ENCODE data around the gene AFAP1. TPM values are rescaled to one million over a fixed set of nuclear protein-coding genes. Genes with fewer than 3 reads are reported as not detected.

AFAP1 gene
- total and polyA plus RNA-seq, 2 donors (not counting 1 experiment from before 2014, with no cell fraction given) = 0.03 to 0.44 TPM

GRCh38 chr4:7872264-7872771, 67.3 kb downstream of the AFAP1 start:
- ATAC-seq (ENCODE audit: low read depth) = no peak
- H3K9me3 Mint-ChIP-seq (ENCODE audit: insufficient read depth) = no peaks in the 10 kb centered on the region
- Histone ChIP-seq H3K4me1 (ENCODE audit: control insufficient read depth in 2 of 2, insufficient read depth in 2 of 2, low read length in 2 of 2) (no peaks in the 10 kb centered on the region), H4K20me1 (ENCODE audit: control insufficient read depth, insufficient read depth, low read length, poor library complexity, severe bottlenecking) (no peaks in the 10 kb centered on the region), H3K4me2 (replicated peaks; ENCODE audit: low read depth, low read length, poor library complexity, severe bottlenecking) (no peak overlapping the region), H2AFZ (ENCODE audit: insufficient read depth, low read depth, low read length, poor library complexity, severe bottlenecking) (no peak overlapping the region), H3K4me3 (ENCODE audit: control extremely low read depth in 1 of 5, extremely low read depth in 1 of 5, insufficient read depth in 1 of 5, low read depth in 2 of 5, low read length in 4 of 5) (no peak overlapping the region), H3K9ac (ENCODE audit: low read length) (no peak overlapping the region), H3K9me3 (ENCODE audit: control extremely low read depth in 1 of 3, control insufficient read depth in 2 of 3, insufficient read depth in 1 of 3, low read length in 2 of 3) (peaks cover 0 to 6% (median 0%) of the 10 kb centered on the region in 3 donors), H3K27me3 (replicated peaks in 1 of 4; ENCODE audit: control extremely low read depth in 1 of 4, control insufficient read depth in 3 of 4, insufficient read depth in 4 of 4, low read length in 3 of 4) (peaks cover 0 to 3% (median 0%) of the 10 kb centered on the region in 4 experiments), H3K27ac (ENCODE audit: low read length in 2 of 2) (no peak overlapping the region), H3K79me2 (ENCODE audit: control insufficient read depth, insufficient read depth, low read length) (no peaks in the 10 kb centered on the region), H3K36me3 (replicated peaks in 1 of 2; ENCODE audit: control extremely low read depth in 1 of 2, control insufficient read depth in 1 of 2, extremely low read depth in 1 of 2, insufficient read depth in 2 of 2, low read length in 1 of 2) (no peaks in the 10 kb centered on the region)
- H3K27me3 Mint-ChIP-seq = peaks cover 5% of the 10 kb centered on the region
- H3K4me1 Mint-ChIP-seq = no peaks in the 10 kb centered on the region
- H3K4me3 Mint-ChIP-seq = no peak overlapping the region
- ChIA-PET POLR2A (no interaction called here), CTCF (no interaction called here)
- TF ChIP-seq, protein P1, sequence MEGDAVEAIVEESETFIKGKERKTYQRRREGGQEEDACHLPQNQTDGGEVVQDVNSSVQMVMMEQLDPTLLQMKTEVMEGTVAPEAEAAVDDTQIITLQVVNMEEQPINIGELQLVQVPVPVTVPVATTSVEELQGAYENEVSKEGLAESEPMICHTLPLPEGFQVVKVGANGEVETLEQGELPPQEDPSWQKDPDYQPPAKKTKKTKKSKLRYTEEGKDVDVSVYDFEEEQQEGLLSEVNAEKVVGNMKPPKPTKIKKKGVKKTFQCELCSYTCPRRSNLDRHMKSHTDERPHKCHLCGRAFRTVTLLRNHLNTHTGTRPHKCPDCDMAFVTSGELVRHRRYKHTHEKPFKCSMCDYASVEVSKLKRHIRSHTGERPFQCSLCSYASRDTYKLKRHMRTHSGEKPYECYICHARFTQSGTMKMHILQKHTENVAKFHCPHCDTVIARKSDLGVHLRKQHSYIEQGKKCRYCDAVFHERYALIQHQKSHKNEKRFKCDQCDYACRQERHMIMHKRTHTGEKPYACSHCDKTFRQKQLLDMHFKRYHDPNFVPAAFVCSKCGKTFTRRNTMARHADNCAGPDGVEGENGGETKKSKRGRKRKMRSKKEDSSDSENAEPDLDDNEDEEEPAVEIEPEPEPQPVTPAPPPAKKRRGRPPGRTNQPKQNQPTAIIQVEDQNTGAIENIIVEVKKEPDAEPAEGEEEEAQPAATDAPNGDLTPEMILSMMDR (IDR thresholded peaks at IDR 0.05) = no peak
- no peak for TF ChIP-seq EZH2 (IDR thresholded peaks at IDR 0.05; ENCODE audit: borderline replicate concordance, insufficient read depth, low read depth, low read length, poor library complexity, severe bottlenecking)
- no peak for DNase-seq
- H3K27ac Mint-ChIP-seq = no peak overlapping the region
- WGBS (ENCODE audit: insufficient coverage) = 92% methylated on average over 2 of the region's 4 CpGs
- intact Hi-C loops (cut with micrococcal nuclease) = no loop called here

DNA sequence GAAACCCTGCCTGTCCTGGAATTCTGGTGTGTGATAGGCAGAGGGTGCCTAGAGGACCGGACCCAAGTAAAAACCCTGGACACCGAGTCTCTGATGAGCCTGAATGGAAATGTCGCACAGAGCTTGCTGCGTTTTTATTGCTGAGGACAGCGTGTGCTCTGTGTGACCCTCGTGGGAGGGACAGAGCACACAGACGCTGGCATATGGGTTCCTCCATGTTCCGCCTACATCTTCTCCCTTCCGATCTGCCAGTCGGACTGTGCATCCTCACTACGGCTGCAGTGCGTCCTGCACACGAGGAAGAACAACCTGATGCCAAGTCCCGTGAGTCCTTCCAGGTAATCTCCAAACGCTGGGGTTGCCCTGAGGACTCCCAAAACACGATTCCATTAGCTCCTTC, 68.3 kb downstream of the AFAP1 start:
- Mint-ChIP-seq H3K9me3 (ENCODE audit: insufficient read depth) (no peaks in the 10 kb centered on the region), H3K27me3 (peaks cover 2% of the 10 kb centered on the region), H3K4me3 (no peak overlapping the region), H3K27ac (no peak overlapping the region), H3K4me1 (no peaks in the 10 kb centered on the region)
- CTCF ChIA-PET = no interaction called here
- Histone ChIP-seq H3K4me2 (replicated peaks; ENCODE audit: low read depth, low read length, poor library complexity, severe bottlenecking) (no peak overlapping the region), H3K4me1 (ENCODE audit: control insufficient read depth in 2 of 2, insufficient read depth in 2 of 2, low read length in 2 of 2) (no peaks in the 10 kb centered on the region), H3K36me3 (replicated peaks in 1 of 2; ENCODE audit: control extremely low read depth in 1 of 2, control insufficient read depth in 1 of 2, extremely low read depth in 1 of 2, insufficient read depth in 2 of 2, low read length in 1 of 2) (no peaks in the 10 kb centered on the region), H3K27me3 (replicated peaks in 1 of 4; ENCODE audit: control extremely low read depth in 1 of 4, control insufficient read depth in 3 of 4, insufficient read depth in 4 of 4, low read length in 3 of 4) (peaks cover 0 to 3% (median 0%) of the 10 kb centered on the region in 4 experiments), H3K4me3 (ENCODE audit: control extremely low read depth in 1 of 5, extremely low read depth in 1 of 5, insufficient read depth in 1 of 5, low read depth in 2 of 5, low read length in 4 of 5) (no peak overlapping the region), H3K9ac (ENCODE audit: low read length) (no peak overlapping the region), H3K27ac (ENCODE audit: low read length in 2 of 2) (no peak overlapping the region), H3K9me3 (ENCODE audit: control extremely low read depth in 1 of 3, control insufficient read depth in 2 of 3, insufficient read depth in 1 of 3, low read length in 2 of 3) (peaks cover 0 to 6% (median 0%) of the 10 kb centered on the region in 3 donors), H3K79me2 (ENCODE audit: control insufficient read depth, insufficient read depth, low read length) (no peaks in the 10 kb centered on the region), H2AFZ (ENCODE audit: insufficient read depth, low read depth, low read length, poor library complexity, severe bottlenecking) (no peak overlapping the region), H4K20me1 (ENCODE audit: control insufficient read depth, insufficient read depth, low read length, poor library complexity, severe bottlenecking) (no peaks in the 10 kb centered on the region)
- POLR2A ChIA-PET = no interaction called here
- DNase-seq (no peak), ATAC-seq (ENCODE audit: low read depth) (no peak)
- intact Hi-C loops (cut with micrococcal nuclease) = no loop called here
- TF ChIP-seq, protein P1 (IDR thresholded peaks at IDR 0.05) = no peak
- no peak for TF ChIP-seq EZH2 (IDR thresholded peaks at IDR 0.05; ENCODE audit: borderline replicate concordance, insufficient read depth, low read depth, low read length, poor library complexity, severe bottlenecking)
- WGBS (ENCODE audit: insufficient coverage) = 95% methylated on average over 13 of the region's 16 CpGs

Data from B cell (primary cell).